Motor neuron (in vitro differentiated cells): Measurements from ENCODE around the gene ADARB1. TPM values are rescaled to one million over a fixed set of nuclear protein-coding genes. Genes with fewer than 3 reads are reported as not detected.

Experiments used
- ATAC-seq, 8 experiments: fragments of 200-7000 bp; cut with Tn5 transposase; replicated peaks in 6 of 8; 2 replicates each; pipeline ENCODE4 v1.8.0; 2021; ENCODE audit warnings: mild to moderate bottlenecking in 8 of 8, moderate library complexity in 8 of 8
- H3K27ac ChIP-seq, 2 donors: fragments of 250-450 bp; sonication (Bioruptor Pico); 2 replicates each; pipeline ENCODE4 v1.9.0; 2021; ENCODE audit warnings: antibody characterized with exemption in 2 of 2, mild to moderate bottlenecking in 2 of 2, moderate library complexity in 1 of 2
- H3K4me1 ChIP-seq, 2 donors: fragments of 250-450 bp; sonication (Bioruptor Pico); replicated peaks in 1 of 2; 2 replicates each; pipeline ENCODE4 v1.6.1; 2021; ENCODE audit warnings: antibody characterized with exemption in 2 of 2, mild to moderate bottlenecking in 2 of 2, moderate library complexity in 1 of 2
- H3K4me3 ChIP-seq, 5 donors: fragments of 250-450 bp; sonication (Bioruptor Pico); 2 replicates each; pipeline ENCODE4 v1.9.0; 2021; ENCODE audit warnings: antibody characterized with exemption in 5 of 5, mild to moderate bottlenecking in 5 of 5, moderate library complexity in 4 of 5
- WGBS, 10 experiments: fragments of 450-650 bp; shearing (Covaris generic); methylation state at CpG; one replicate each; pipeline ENCODE4 v1.0.0; 2022; 5-methylcytosine and 5-hydroxymethylcytosine counted together
- in situ Hi-C, 9 experiments: fragments of 400-800 bp; cut with MboI; loops; one replicate each; pipeline ENCODE4 v1.15.0; 2021; ENCODE audit warnings: low sequenced_read_pairs in 9 of 9, low pct_unique_long_range_greater_than_20kb in 2 of 9; ENCODE audit not compliant: unreplicated experiment in 9 of 9
- total RNA-seq, 8 experiments: library from RNA; unstranded; fragments of 300-600 nt; gene quantifications; 2 replicates each; pipeline versions ENCODE4 v1.2.3 to v1.2.4, GENCODE V29; 2022

Gene ADARB1
- total RNA-seq, 8 experiments from 2014 or later: 3.7 to 18.4 (median 8.2) TPM

GRCh38 chr21:45067462-45068285 is 6.7 kb upstream of the ADARB1 start:
- Histone ChIP-seq H3K4me3 (no peak overlapping the region), H3K4me1 (peaks cover under 1 to 5% of the 10 kb centered on the region in 2 donors), H3K27ac (no peak overlapping the region)
- 60 to 100% (median 85%) methylated on average over 1 to 15 of the region's 18 CpGs; no CpG with 5 or more reads in 1 of the 10 experiments for WGBS, 10 experiments
- ATAC-seq: peak in 3 of 8 experiments; percentile 35 to 64 (median 46)
- in situ Hi-C loops: no loop called here

- 81 to 100% (median 89%) methylated on average over 2 to 8 of the region's 11 CpGs; no CpG with 5 or more reads in 3 of the 10 experiments for WGBS, 10 experiments
- in situ Hi-C loops: no loop called here
- ATAC-seq: no peak
- Histone ChIP-seq H3K4me3 (no peak overlapping the region), H3K27ac (no peak overlapping the region), H3K4me1 (peaks cover 7 to 8% of the 10 kb centered on the region in 2 donors)
Measured at GRCh38 chr21:45069085-45069484, 5.3 kb upstream of the ADARB1 start.

- Histone ChIP-seq H3K27ac (no peak overlapping the region), H3K4me1 (peaks cover 7 to 8% of the 10 kb centered on the region in 2 donors), H3K4me3 (no peak overlapping the region)
- in situ Hi-C loops: no loop called here
- no peak for ATAC-seq
- 59 to 90% (median 80%) methylated on average over 2 to 4 of the region's 5 CpGs; no CpG with 5 or more reads in 3 of the 10 experiments for WGBS, 10 experiments
Measured at GRCh38 chr21:45069711-45070110, 4.7 kb upstream of the ADARB1 start.

- in situ Hi-C loops: no loop called here
- Histone ChIP-seq H3K4me3 (no peak overlapping the region), H3K4me1 (peaks cover 13% of the 10 kb centered on the region in 2 donors), H3K27ac (no peak overlapping the region)
- ATAC-seq: no peak
- 70 to 100% (median 77%) methylated on average over 1 to 16 of the region's 24 CpGs; no CpG with 5 or more reads in 2 of the 10 experiments for WGBS, 10 experiments
Measured at GRCh38 chr21:45071078-45071873, 3.1 kb upstream of the ADARB1 start.

GRCh38 chr21:45071874-45072737 is 2.3 kb upstream of the ADARB1 start:
- ATAC-seq: no peak
- WGBS, 10 experiments: 79 to 100% (median 91%) methylated on average over 1 to 9 of the region's 32 CpGs; no CpG with 5 or more reads in 4 of the 10 experiments
- in situ Hi-C loops: no loop called here
- Histone ChIP-seq H3K27ac (no peak overlapping the region), H3K4me3 (no peak overlapping the region), H3K4me1 (peaks cover 19 to 20% of the 10 kb centered on the region in 2 donors)

- WGBS, 10 experiments: 71 to 100% (median 90%) methylated on average over 1 to 5 of the region's 29 CpGs; no CpG with 5 or more reads in 6 of the 10 experiments
- peaks cover 15 to 19% of the 10 kb centered on the region in 2 donors for H3K4me1 ChIP-seq
- H3K27ac ChIP-seq: no peak overlapping the region
- H3K4me3 ChIP-seq: no peak overlapping the region
- in situ Hi-C loops: no loop called here
- no peak for ATAC-seq
Measured at GRCh38 chr21:45072738-45073300, 1.6 kb upstream of the ADARB1 start.

GRCh38 chr21:45073301-45074047 is 906 bp upstream of the ADARB1 start:
- in situ Hi-C loops: no loop called here
- H3K4me1 ChIP-seq: peaks cover 14 to 19% of the 10 kb centered on the region in 2 donors
- 0 to 42% (median 0%) methylated on average over 1 to 10 of the region's 42 CpGs; no CpG with 5 or more reads in 2 of the 10 experiments for WGBS, 10 experiments
- H3K27ac ChIP-seq: peak overlapping the region; percentile 83 to 95
- ATAC-seq: peak; percentile 26 to 62 (median 54)
- peak overlapping the region; percentile 68 to 97 (median 83) for H3K4me3 ChIP-seq

GRCh38 chr21:45074818-45075595 is 627 bp downstream of the ADARB1 start:
- in situ Hi-C loops: no loop called here
- peaks cover 14 to 19% of the 10 kb centered on the region in 2 donors for H3K4me1 ChIP-seq
- H3K27ac ChIP-seq: peak overlapping the region; percentile 83 to 95
- ATAC-seq: peak; percentile 11 to 51 (median 38)
- WGBS, 10 experiments: 3 to 5% (median 4%) methylated on average over 4 to 6 of the region's 98 CpGs; no CpG with 5 or more reads in 7 of the 10 experiments
- peak overlapping the region; percentile 68 to 97 (median 83) for H3K4me3 ChIP-seq

- in situ Hi-C loops: no loop called here
- Histone ChIP-seq H3K4me1 (peaks cover 14 to 19% of the 10 kb centered on the region in 2 donors), H3K27ac (peak overlapping the region in 1 of 2 donors; percentile 95), H3K4me3 (peak overlapping the region; percentile 68 to 97 (median 83))
- ATAC-seq: no peak
- WGBS, 10 experiments: 8 to 61% (median 39%) methylated on average over 5 to 18 of the region's 18 CpGs
Measured at GRCh38 chr21:45075596-45076244, 1.3 kb downstream of the ADARB1 start.

GRCh38 chr21:45076245-45076711 is 1.9 kb downstream of the ADARB1 start:
- peak in 1 of 8 experiments; percentile 8 for ATAC-seq
- 0 to 80% (median 48%) methylated on average over 1 to 7 of the region's 8 CpGs; no CpG with 5 or more reads in 1 of the 10 experiments for WGBS, 10 experiments
- in situ Hi-C loops: no loop called here

More at GRCh38 chr21:45076245-45076711, 1.9 kb downstream of the ADARB1 start:
- Histone ChIP-seq H3K27ac (no peak overlapping the region), H3K4me3 (peak overlapping the region; percentile 68 to 97 (median 83)), H3K4me1 (peaks cover 14 to 19% of the 10 kb centered on the region in 2 donors)
